Measurements from ENCODE around the gene ZNF541. TPM values are rescaled to one million over a fixed set of nuclear protein-coding genes. Genes with fewer than 3 reads are reported as not detected.

ZNF541 gene
- total RNA-seq, 1 donor = 0.27 TPM

DNA sequence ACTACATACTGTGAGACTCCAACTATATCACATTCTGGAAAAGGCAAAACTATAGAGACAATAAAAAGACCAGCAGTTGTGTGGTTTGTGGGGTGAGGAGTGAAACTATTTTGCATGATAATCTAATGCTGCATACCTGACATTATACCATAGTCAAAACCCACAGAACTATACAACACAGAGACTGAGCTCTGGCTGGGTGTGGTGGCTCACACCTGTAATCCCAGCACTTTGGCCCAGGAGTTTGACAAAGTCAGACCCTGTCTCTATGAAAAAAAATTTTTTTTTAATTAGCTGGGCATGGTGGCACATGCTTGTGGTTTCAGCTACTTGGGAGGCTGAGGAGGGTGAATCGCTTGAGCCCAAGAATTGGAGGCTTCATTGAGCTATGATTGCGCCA is 11.9 kb downstream of the ZNF541 start:
- H3K4me3 ChIP-seq (ENCODE audit: low read depth, low read length) = no peak overlapping the region
- DNase-seq (ENCODE audit: low read depth) = no peak
- TF ChIP-seq, protein P1, sequence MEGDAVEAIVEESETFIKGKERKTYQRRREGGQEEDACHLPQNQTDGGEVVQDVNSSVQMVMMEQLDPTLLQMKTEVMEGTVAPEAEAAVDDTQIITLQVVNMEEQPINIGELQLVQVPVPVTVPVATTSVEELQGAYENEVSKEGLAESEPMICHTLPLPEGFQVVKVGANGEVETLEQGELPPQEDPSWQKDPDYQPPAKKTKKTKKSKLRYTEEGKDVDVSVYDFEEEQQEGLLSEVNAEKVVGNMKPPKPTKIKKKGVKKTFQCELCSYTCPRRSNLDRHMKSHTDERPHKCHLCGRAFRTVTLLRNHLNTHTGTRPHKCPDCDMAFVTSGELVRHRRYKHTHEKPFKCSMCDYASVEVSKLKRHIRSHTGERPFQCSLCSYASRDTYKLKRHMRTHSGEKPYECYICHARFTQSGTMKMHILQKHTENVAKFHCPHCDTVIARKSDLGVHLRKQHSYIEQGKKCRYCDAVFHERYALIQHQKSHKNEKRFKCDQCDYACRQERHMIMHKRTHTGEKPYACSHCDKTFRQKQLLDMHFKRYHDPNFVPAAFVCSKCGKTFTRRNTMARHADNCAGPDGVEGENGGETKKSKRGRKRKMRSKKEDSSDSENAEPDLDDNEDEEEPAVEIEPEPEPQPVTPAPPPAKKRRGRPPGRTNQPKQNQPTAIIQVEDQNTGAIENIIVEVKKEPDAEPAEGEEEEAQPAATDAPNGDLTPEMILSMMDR (IDR thresholded peaks at IDR 0.05; ENCODE audit: insufficient read depth, low read length) = no peak

DNA sequence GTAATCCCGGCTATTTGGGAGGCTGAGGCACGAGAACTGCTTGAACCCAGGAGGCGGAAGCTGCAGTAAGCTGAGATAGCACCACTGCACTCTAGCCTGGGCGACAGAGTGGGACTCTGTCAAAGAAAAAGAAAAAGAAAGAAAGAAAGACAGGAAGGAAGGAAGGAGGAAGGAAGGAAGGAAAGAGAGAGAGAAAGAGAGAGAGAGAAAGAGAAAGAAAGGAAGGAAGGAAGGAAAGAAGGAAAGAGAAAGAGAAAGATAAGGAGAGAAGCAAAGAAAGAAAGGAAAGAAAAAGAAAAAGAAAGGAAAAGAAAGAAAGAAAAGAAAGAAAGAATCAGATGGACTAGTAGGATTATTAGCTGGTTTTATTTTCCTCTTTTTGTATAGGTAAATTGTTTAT is 22.8 kb downstream of the ZNF541 start:
- no peak for DNase-seq (ENCODE audit: low read depth)
- TF ChIP-seq, protein P1 (IDR thresholded peaks at IDR 0.05; ENCODE audit: insufficient read depth, low read length) = no peak
- H3K4me3 ChIP-seq (ENCODE audit: low read depth, low read length) = no peak overlapping the region

DNA sequence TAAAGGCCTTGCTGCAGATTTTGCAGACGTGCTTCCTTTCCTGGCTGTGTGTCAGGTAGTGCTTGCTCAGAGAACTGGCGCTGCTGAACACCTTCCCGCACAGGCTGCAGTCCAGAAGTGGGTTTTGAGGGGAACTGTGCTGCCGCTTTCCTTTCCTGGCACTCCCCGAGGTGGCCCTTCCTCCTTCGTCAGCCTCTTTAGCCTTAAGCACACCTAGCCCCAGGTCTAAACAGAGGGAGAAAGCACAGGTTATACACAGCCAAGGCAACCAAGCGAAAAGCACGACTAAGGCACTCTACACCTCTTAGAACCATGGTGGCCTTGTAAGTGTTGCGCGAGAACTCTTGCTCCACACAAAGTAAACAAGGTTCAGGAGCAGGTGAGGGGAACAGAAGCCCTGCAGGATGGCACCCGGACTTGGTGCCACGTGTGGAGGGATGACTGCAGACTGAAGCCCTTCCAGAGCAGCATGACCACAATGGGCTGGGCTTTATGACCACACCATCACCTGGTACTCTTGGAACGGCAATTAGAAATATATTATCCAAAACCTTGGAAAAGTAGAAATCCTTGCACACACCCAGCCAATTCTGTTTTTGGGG is 23.6 kb downstream of the ZNF541 start:
- TF ChIP-seq, protein P1 (IDR thresholded peaks at IDR 0.05; ENCODE audit: insufficient read depth, low read length) = no peak
- H3K4me3 ChIP-seq (ENCODE audit: low read depth, low read length) = no peak overlapping the region
- DNase-seq (ENCODE audit: low read depth) = no peak

DNA sequence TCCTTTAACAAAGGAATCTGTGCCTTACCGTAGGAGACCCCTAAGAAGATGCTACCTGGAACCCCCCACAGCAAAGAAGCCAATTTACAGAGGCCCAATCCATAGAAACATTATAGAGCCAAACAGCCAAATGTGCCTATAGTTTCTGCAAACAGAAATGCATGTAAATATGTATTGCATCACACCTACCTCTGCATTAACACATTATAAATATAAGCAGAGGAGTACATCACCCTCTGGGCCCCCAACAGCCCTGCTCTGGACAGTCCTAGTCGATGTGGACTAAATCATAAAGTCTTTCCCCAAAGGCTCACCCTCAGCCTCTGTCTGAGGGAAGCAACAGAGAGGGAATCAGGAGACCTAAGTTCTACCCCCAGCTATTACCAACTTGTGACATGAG is 25.7 kb downstream of the ZNF541 start:
- no peak overlapping the region for H3K4me3 ChIP-seq (ENCODE audit: low read depth, low read length)
- no peak for DNase-seq (ENCODE audit: low read depth)
- TF ChIP-seq, protein P1 (IDR thresholded peaks at IDR 0.05; ENCODE audit: insufficient read depth, low read length) = no peak

DNA sequence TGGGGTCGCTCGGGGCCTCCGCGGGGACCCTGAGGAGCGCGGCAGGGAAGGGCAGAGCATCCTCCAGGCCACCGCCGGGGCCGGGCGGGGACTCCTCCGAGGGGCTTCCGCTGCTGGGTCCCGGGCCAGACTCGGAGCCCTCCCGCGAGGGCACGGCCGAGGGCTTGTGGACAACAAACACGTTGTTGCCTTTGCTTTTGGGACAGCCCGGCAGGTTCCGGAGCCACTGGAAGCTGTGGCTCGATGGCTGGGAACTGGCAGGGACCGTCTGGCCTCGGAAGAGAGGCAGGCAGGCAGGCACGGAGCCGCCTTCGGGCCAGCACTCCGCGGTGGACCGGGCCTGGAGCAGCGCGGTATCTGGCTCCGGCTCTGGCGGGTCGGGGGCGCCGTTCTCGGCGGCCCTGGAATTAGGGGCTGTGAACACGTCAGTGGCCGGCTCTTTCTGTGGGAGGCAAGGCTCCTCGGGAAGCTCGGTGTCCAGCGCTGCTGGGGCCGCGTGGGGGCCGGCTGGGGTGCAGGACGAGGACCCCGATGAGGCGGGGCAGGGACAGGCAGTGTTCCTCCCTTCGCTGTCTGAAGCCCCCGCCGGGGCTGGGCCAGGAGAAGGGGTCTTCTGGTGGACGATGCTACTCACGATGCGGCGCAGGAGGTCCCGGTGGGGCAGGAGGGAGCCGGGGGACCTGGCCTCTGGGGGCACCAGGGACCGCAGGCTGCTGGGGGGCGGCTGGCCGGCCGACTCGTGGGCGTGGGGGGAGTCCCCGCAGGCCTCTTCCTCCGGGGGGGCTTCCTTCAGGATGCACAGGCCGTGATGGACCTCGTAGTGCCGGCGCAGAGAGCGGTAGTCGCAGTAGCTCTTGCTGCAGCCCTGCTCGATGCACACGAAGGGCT is 27.6 kb downstream of the ZNF541 start:
- DNase-seq (ENCODE audit: low read depth) = no peak
- H3K4me3 ChIP-seq (ENCODE audit: low read depth, low read length) = no peak overlapping the region
- TF ChIP-seq, protein P1 (IDR thresholded peaks at IDR 0.05; ENCODE audit: insufficient read depth, low read length) = no peak

DNA sequence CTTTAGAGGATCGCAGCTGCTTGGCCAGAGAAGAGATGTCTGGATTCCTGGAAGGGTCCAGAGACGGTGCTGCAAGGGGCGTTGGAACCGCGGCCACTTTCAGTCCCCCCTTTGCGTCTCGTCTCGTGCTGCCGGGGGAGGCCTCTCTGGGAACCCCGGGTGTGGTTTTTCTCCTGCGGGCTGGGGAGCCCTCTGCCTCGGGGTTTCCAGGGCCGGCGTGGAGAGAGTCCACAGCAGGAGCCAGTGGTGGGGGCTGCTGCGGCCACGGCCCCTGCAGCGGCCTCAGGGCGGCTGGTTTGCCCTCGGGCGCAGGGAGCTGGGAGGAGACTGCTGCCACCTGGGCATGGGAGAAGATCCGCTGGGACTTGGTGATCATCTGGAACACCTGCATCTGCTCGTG is 28.5 kb downstream of the ZNF541 start:
- DNase-seq (ENCODE audit: low read depth) = no peak
- no peak overlapping the region for H3K4me3 ChIP-seq (ENCODE audit: low read depth, low read length)
- TF ChIP-seq, protein P1 (IDR thresholded peaks at IDR 0.05; ENCODE audit: insufficient read depth, low read length) = no peak
